Adrenal gland (tissue), 12 donors: ENCODE data around the gene VPS37C. TPM values are rescaled to one million over a fixed set of nuclear protein-coding genes. Genes with fewer than 3 reads are reported as not detected.

Source experiments
- DNase-seq, 7 donors: peaks; one replicate each; pipeline ENCODE4 v3.0.0-alpha.2; 2019 to 2020
- H3K27ac ChIP-seq, 5 donors: fragments of 200-600 bp; sonication (generic) in 4 of 5; 1 replicate in 3 of 5; 2 replicates in 2 of 5; pipeline versions ENCODE4 v1.5.1 to v1.8.0; 2016 to 2020; ENCODE audit warnings: mild to moderate bottlenecking in 1 of 5
- H3K27me3 ChIP-seq: fragments of 200-600 bp; 2 replicates; pipeline ENCODE4 v1.8.0; 2021
- H3K36me3 ChIP-seq, 2 donors: fragments of 200-600 bp; replicated peaks in 1 of 2; 1 replicate in 1 of 2; 2 replicates in 1 of 2; pipeline versions ENCODE4 v1.5.1 to v1.8.0; 2018 to 2022
- H3K4me1 ChIP-seq, 2 donors: fragments of 200-600 bp; replicated peaks in 1 of 2; 1 replicate in 1 of 2; 2 replicates in 1 of 2; pipeline versions ENCODE4 v1.5.1 to v1.8.0; 2018 to 2021
- H3K4me3 ChIP-seq, 4 donors: fragments of 200-600 bp; sonication (generic) in 3 of 4; one replicate each; pipeline ENCODE4 v1.5.1; 2016 to 2018
- H3K9me3 ChIP-seq, 3 donors: fragments of 200-600 bp; sonication (generic) in 1 of 3; replicated peaks in 1 of 3; 1 replicate in 2 of 3; 2 replicates in 1 of 3; pipeline versions ENCODE4 v1.5.1 to v1.8.0; 2016 to 2021
- POLR2A ChIP-seq, 2 donors: fragments of 450-650 bp; IDR thresholded peaks; one replicate each; pipeline ENCODE4 v1.6.1; 2017; ENCODE audit warnings: antibody characterized with exemption in 2 of 2, mild to moderate bottlenecking in 2 of 2, moderate library complexity in 1 of 2
- WGBS, 4 donors: extraction: QIAGEN DNeasy Blood & Tissue Kit in 2 of 4; methylation state at CpG; one replicate each; pipeline versions ENCODE4 v1.1.5 to v1.1.7; 2013 to 2017; 5-methylcytosine and 5-hydroxymethylcytosine counted together
- intact Hi-C, 2 donors: fragments of 100-400 bp; cut with DNase I; formaldehyde crosslinking; loops; one replicate each; pipeline versions ENCODE4 v1.14.1 to v1.15.0; 2022 to 2023
- polyA plus RNA-seq, 3 donors: library from polyadenylated mRNA; stranded (reverse); fragments of 200-250 nt in 2 of 3; fragments of 350-450 nt in 1 of 3; fragmentation: Illumina TruSeq in 1 of 3; extraction: RNeasy Lipid Tissue Mini Kit (QIAGEN cat#74804) in 1 of 3; gene quantifications; one replicate each; pipeline ENCODE4 v1.2.3, GENCODE V29; 2013 to 2014
- total RNA-seq, 9 donors: library from RNA; depleted of rRNA in 4 of 9; stranded (reverse); fragments of >200 nt in 4 of 9; fragments of 120-200 nt in 1 of 9; fragmentation: NEBNext Ultra II Directional in 1 of 9; extraction: Animal tissue kit (Norgen Biotek cat#: 25700) in 1 of 9; gene quantifications; one replicate each; pipeline versions ENCODE4 v1.1.0 to v1.2.4, GENCODE V29; 2013 to 2023
- TF ChIP-seq, protein P1 (sequence below), 6 experiments: fragments of 450-650 bp in 4 of 6; fragments of 200-600 bp in 2 of 6; sonication (generic) in 1 of 6; IDR thresholded peaks; 1 replicate in 5 of 6; 2 replicates in 1 of 6; pipeline versions ENCODE4 v1.5.1 to v1.8.0; 2016 to 2021; ENCODE audit warnings: antibody characterized with exemption in 6 of 6, mild to moderate bottlenecking in 2 of 6, moderate library complexity in 1 of 6
- donor health status: healthy with polysubstance abuse.
- donor health status: Bipolar disorder and iron deficiency.
- donor health status: DM: yes; HTN: yes; CAD: no.
- donor health status: DM: no; HTN: no; CAD: no.
- donor health status: DM: no; HTN: no; CAD: no.
- donor health status: DM: yes; HTN: yes; CAD: no.

The VPS37C gene
- total and polyA plus RNA-seq, 12 donors, result 8.6 to 27.9 (median 18.5) TPM

- no peaks in the 10 kb centered on the region for H3K36me3 ChIP-seq
- no peak for DNase-seq
- peaks cover 0 to 6% of the 10 kb centered on the region in 2 donors for H3K4me1 ChIP-seq
- intact Hi-C loops, result no loop called here
- no peak overlapping the region for H3K4me3 ChIP-seq
- H3K27me3 ChIP-seq, result no peaks in the 10 kb centered on the region
- no peaks in the 10 kb centered on the region for H3K9me3 ChIP-seq
- H3K27ac ChIP-seq, result no peak overlapping the region
- TF ChIP-seq, protein P1, sequence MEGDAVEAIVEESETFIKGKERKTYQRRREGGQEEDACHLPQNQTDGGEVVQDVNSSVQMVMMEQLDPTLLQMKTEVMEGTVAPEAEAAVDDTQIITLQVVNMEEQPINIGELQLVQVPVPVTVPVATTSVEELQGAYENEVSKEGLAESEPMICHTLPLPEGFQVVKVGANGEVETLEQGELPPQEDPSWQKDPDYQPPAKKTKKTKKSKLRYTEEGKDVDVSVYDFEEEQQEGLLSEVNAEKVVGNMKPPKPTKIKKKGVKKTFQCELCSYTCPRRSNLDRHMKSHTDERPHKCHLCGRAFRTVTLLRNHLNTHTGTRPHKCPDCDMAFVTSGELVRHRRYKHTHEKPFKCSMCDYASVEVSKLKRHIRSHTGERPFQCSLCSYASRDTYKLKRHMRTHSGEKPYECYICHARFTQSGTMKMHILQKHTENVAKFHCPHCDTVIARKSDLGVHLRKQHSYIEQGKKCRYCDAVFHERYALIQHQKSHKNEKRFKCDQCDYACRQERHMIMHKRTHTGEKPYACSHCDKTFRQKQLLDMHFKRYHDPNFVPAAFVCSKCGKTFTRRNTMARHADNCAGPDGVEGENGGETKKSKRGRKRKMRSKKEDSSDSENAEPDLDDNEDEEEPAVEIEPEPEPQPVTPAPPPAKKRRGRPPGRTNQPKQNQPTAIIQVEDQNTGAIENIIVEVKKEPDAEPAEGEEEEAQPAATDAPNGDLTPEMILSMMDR (IDR thresholded peaks at IDR 0.05), result no peak
- no peak for TF ChIP-seq POLR2A (IDR thresholded peaks at IDR 0.05)
- 85 to 89% (median 87%) methylated on average over 3 of the region's 3 CpGs for WGBS, 4 donors
Measured at GRCh38 chr11:61119571-61119970, 41.7 kb downstream of the VPS37C start.

DNA sequence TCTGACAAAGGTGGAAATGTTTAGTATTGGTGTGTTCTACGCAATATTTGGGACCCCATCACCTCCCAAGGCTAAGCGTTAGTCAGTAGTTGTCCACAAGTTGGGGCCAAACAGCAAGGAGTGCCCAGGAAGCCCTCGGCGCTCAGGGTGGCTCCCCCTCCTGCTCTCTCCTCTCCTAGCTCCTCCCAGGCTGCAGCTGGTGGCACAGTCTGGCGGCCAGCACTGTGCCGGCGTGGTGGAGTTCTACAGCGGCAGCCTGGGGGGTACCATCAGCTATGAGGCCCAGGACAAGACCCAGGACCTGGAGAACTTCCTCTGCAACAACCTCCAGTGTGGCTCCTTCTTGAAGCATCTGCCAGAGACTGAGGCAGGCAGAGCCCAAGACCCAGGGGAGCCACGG, 42.2 kb downstream of the VPS37C start:
- Histone ChIP-seq H3K9me3 (no peaks in the 10 kb centered on the region), H3K4me3 (no peak overlapping the region), H3K4me1 (peaks cover 0 to 6% of the 10 kb centered on the region in 2 donors), H3K27me3 (no peaks in the 10 kb centered on the region), H3K36me3 (no peaks in the 10 kb centered on the region), H3K27ac (no peak overlapping the region)
- no peak for TF ChIP-seq POLR2A (IDR thresholded peaks at IDR 0.05)
- TF ChIP-seq, protein P1 (IDR thresholded peaks at IDR 0.05), result no peak
- intact Hi-C loops, result no loop called here
- 69 to 94% (median 84%) methylated on average over 4 to 9 of the region's 9 CpGs for WGBS, 4 donors
- DNase-seq, result no peak

DNA sequence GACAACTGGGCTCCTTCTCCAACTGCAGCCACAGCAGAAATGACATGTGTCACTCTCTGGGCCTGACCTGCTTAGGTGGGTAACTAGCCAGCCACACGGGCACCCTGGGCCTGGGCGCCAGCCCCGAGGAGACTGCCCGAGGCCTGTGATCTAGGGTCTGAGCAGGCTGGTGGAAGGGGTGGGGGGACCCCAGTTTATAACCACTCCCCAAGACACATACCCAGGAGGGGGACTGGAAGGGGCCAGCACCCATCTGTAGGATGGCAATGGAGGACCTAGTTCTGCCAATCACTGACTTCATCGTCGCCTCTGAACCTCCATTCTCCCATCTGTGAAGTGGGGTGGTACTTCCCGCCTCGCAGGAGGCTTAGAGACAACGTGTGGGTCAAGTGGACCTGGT, 42.8 kb downstream of the VPS37C start:
- Histone ChIP-seq H3K9me3 (no peaks in the 10 kb centered on the region), H3K36me3 (no peaks in the 10 kb centered on the region), H3K27ac (no peak overlapping the region), H3K4me1 (peaks cover 0 to 6% of the 10 kb centered on the region in 2 donors), H3K4me3 (no peak overlapping the region), H3K27me3 (no peaks in the 10 kb centered on the region)
- intact Hi-C loops, result no loop called here
- TF ChIP-seq, protein P1 (IDR thresholded peaks at IDR 0.05), result no peak
- TF ChIP-seq POLR2A (IDR thresholded peaks at IDR 0.05), result no peak
- 78 to 100% (median 89%) methylated on average over 3 to 9 of the region's 9 CpGs for WGBS, 4 donors
- no peak for DNase-seq

DNA sequence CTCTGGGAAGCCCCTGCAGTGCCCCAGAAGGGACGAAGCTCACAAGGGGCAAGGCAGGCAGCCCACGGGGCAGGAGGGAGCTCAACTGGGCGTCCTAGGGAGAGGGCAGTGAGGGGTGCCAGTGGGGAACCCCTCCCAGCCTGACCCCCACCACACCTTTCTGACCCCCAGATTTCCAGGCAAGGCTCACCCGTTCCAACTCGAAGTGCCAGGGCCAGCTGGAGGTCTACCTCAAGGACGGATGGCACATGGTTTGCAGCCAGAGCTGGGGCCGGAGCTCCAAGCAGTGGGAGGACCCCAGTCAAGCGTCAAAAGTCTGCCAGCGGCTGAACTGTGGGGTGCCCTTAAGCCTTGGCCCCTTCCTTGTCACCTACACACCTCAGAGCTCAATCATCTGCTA, 43.2 kb downstream of the VPS37C start:
- H3K9me3 ChIP-seq, result no peaks in the 10 kb centered on the region
- 66 to 80% (median 77%) methylated on average over 1 to 9 of the region's 9 CpGs for WGBS, 4 donors

More for the DNA sequence above, 43.2 kb downstream of the VPS37C start:
- H3K4me1 ChIP-seq, result peaks cover 0 to 6% of the 10 kb centered on the region in 2 donors
- H3K4me3 ChIP-seq, result no peak overlapping the region
- no peak for DNase-seq
- H3K27ac ChIP-seq, result no peak overlapping the region
- no peaks in the 10 kb centered on the region for H3K36me3 ChIP-seq
- intact Hi-C loops, result no loop called here
- no peak for TF ChIP-seq POLR2A (IDR thresholded peaks at IDR 0.05)
- TF ChIP-seq, protein P1 (IDR thresholded peaks at IDR 0.05), result no peak
- no peaks in the 10 kb centered on the region for H3K27me3 ChIP-seq
